Liver (tissue), 9 donors: ENCODE measurements around the gene SEMA4D. TPM values are rescaled to one million over a fixed set of nuclear protein-coding genes. Genes with fewer than 3 reads are reported as not detected.

Source experiments
- DNase-seq: peaks from one replicate; pipeline ENCODE4 v3.0.0-alpha.2; 2017; ENCODE audit warnings: low spot score
- H3K27ac ChIP-seq, 2 donors: one replicate each; pipeline ENCODE4 v1.7.0; 2013; ENCODE audit warnings: inconsistent platforms in 2 of 2, low read length in 2 of 2, control low read depth in 1 of 2, low read depth in 1 of 2, mild to moderate bottlenecking in 1 of 2
- H3K27me3 ChIP-seq, 4 donors: one replicate each; pipeline versions ENCODE4 v1.6.1 to v1.7.0; 2013; ENCODE audit warnings: low read length in 3 of 4, inconsistent platforms in 1 of 4, mild to moderate bottlenecking in 1 of 4, moderate library complexity in 1 of 4; ENCODE audit not compliant: control insufficient read depth in 4 of 4, insufficient read depth in 4 of 4
- H3K36me3 ChIP-seq, 4 donors: one replicate each; pipeline versions ENCODE4 v1.6.1 to v1.7.0; 2013; ENCODE audit warnings: low read length in 3 of 4, mild to moderate bottlenecking in 3 of 4, low read depth in 1 of 4, moderate library complexity in 1 of 4; ENCODE audit not compliant: control insufficient read depth in 4 of 4, insufficient read depth in 3 of 4
- H3K4me1 ChIP-seq, 4 donors: one replicate each; pipeline versions ENCODE4 v1.6.1 to v1.7.0; 2013; ENCODE audit warnings: low read length in 3 of 4, mild to moderate bottlenecking in 3 of 4, moderate library complexity in 1 of 4; ENCODE audit not compliant: control insufficient read depth in 4 of 4, insufficient read depth in 4 of 4
- H3K4me3 ChIP-seq, 3 donors: one replicate each; pipeline versions ENCODE4 v1.6.1 to v1.7.0; 2013; ENCODE audit warnings: low read length in 3 of 3, control low read depth in 1 of 3, low read depth in 1 of 3, mild to moderate bottlenecking in 1 of 3
- H3K9ac ChIP-seq, 2 donors: one replicate each; pipeline ENCODE4 v1.7.0; 2013; ENCODE audit warnings: low read length in 2 of 2, mild to moderate bottlenecking in 2 of 2, moderate library complexity in 2 of 2, control low read depth in 1 of 2, low read depth in 1 of 2
- H3K9me3 ChIP-seq, 4 donors: one replicate each; pipeline versions ENCODE4 v1.6.1 to v1.7.0; 2013; ENCODE audit warnings: low read length in 3 of 4; ENCODE audit not compliant: control insufficient read depth in 4 of 4
- CTCF ChIP-seq: fragments of 150-350 bp; IDR thresholded peaks from 2 replicates; pipeline ENCODE4 v1.5.1; 2017; ENCODE audit warnings: improper control_type of control experiment, low read depth, low read length; ENCODE audit not compliant: missing input control
- EGR1 ChIP-seq, 2 donors: IDR thresholded peaks; 2 replicates each; pipeline ENCODE4 v1.6.1; 2016 to 2018; ENCODE audit warnings: antibody characterized with exemption in 2 of 2, low read depth in 2 of 2
- FOXA1 ChIP-seq: IDR thresholded peaks from 2 replicates; pipeline ENCODE4 v1.6.1; 2016; ENCODE audit warnings: antibody characterized with exemption
- GABPA ChIP-seq, 2 donors: IDR thresholded peaks in 1 of 2; conservative IDR thresholded peaks in 1 of 2; 2 replicates each; pipeline ENCODE4 v1.6.1; 2016; ENCODE audit warnings: antibody characterized with exemption in 2 of 2, mild to moderate bottlenecking in 1 of 2, moderate library complexity in 1 of 2
- JUND ChIP-seq, 2 donors: IDR thresholded peaks; 2 replicates each; pipeline ENCODE4 v1.6.1; 2016; ENCODE audit warnings: antibody characterized with exemption in 2 of 2
- MAX ChIP-seq: IDR thresholded peaks from 2 replicates; pipeline ENCODE4 v1.6.1; 2016; ENCODE audit warnings: antibody characterized with exemption
- NR2F2 ChIP-seq: IDR thresholded peaks from 2 replicates; pipeline ENCODE4 v1.6.1; 2016; ENCODE audit warnings: antibody characterized with exemption
- RAD21 ChIP-seq, 2 donors: IDR thresholded peaks; 2 replicates each; pipeline ENCODE4 v1.6.1; 2016; ENCODE audit warnings: antibody characterized with exemption in 2 of 2, mild to moderate bottlenecking in 2 of 2
- RXRA ChIP-seq, 2 donors: IDR thresholded peaks; 2 replicates each; pipeline ENCODE4 v1.6.1; 2017 to 2018; ENCODE audit warnings: antibody characterized with exemption in 2 of 2, mild to moderate bottlenecking in 1 of 2
- SP1 ChIP-seq: IDR thresholded peaks from 2 replicates; pipeline ENCODE4 v1.6.1; 2018; ENCODE audit warnings: antibody characterized with exemption, mild to moderate bottlenecking
- YY1 ChIP-seq: IDR thresholded peaks from 2 replicates; pipeline ENCODE4 v1.6.1; 2016; ENCODE audit warnings: antibody characterized with exemption, mild to moderate bottlenecking
- WGBS: extraction: QIAGEN DNeasy Blood & Tissue Kit; methylation state at CpG from one replicate; pipeline ENCODE4 v1.1.7; 2013; 5-methylcytosine and 5-hydroxymethylcytosine counted together
- polyA plus RNA-seq, 2 donors: library from polyadenylated mRNA; stranded (reverse) in 1 of 2; unstranded in 1 of 2; fragments of 200-250 nt in 1 of 2; fragments of >200 nt in 1 of 2; fragmentation: Nextera tagmentation in 1 of 2; extraction: Ambion mirVana in 1 of 2; gene quantifications; one replicate each; pipeline versions ENCODE4 v1.2.1 to v1.2.3, GENCODE V29; 2013 to 2015
- total RNA-seq, 2 donors: library from RNA; depleted of rRNA; stranded (reverse); fragments of >200 nt; gene quantifications; one replicate each; pipeline ENCODE4 v1.2.3, GENCODE V29; 2014
- TF ChIP-seq, protein P1 (sequence below): IDR thresholded peaks from 2 replicates; pipeline ENCODE4 v1.6.1; 2016; ENCODE audit warnings: antibody characterized with exemption
- TF ChIP-seq, protein P2 (sequence below): IDR thresholded peaks from 2 replicates; pipeline ENCODE4 v1.6.1; 2016; ENCODE audit warnings: antibody characterized with exemption, mild to moderate bottlenecking
- TF ChIP-seq, protein P3 (sequence below): IDR thresholded peaks from 2 replicates; pipeline ENCODE4 v1.6.1; 2016; ENCODE audit warnings: antibody characterized with exemption
- donor health status: healthy.
- donor health status: healthy.
- donor health status: healthy.
- donor health status: healthy.
- donor health status: healthy.

The SEMA4D gene
- total and polyA plus RNA-seq, 4 donors, result 1.4 to 12.0 (median 4.1) TPM

DNA sequence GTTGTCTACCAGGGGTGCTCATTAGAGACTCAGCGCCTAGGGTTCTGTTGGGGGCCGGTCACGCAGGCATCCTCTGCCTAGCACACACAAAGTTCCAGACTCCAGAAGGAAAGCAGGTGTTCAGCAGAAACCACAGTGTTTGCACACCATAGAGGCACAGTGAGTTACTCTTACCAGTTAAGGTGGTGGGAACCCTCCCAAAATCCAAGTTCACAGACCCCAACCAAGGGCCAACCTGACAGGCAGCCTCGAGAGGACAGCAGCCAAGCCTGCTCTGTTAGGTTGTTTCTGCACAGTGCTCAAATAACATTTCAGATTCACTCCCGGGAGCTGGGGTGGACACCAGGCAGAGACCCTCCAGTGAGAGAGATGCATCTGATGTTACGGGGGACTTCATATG, 143.4 kb downstream of the SEMA4D start:
- Histone ChIP-seq H3K9ac (no peak overlapping the region), H3K9me3 (no peaks in the 10 kb centered on the region), H3K27me3 (no peaks in the 10 kb centered on the region), H3K36me3 (peaks cover 2 to 32% (median 19%) of the 10 kb centered on the region in 4 donors), H3K27ac (no peak overlapping the region), H3K4me1 (peaks cover 22 to 43% (median 33%) of the 10 kb centered on the region in 4 donors), H3K4me3 (no peak overlapping the region)
- no peak for DNase-seq
- WGBS, result 98% methylated on average over 6 of the region's 6 CpGs
- TF ChIP-seq SP1 (no peak), MAX (no peak), EGR1 (IDR thresholded peaks at IDR 0.05; ENCODE audit: low read depth in 2 of 2) (no peak)
- TF ChIP-seq, protein P1, sequence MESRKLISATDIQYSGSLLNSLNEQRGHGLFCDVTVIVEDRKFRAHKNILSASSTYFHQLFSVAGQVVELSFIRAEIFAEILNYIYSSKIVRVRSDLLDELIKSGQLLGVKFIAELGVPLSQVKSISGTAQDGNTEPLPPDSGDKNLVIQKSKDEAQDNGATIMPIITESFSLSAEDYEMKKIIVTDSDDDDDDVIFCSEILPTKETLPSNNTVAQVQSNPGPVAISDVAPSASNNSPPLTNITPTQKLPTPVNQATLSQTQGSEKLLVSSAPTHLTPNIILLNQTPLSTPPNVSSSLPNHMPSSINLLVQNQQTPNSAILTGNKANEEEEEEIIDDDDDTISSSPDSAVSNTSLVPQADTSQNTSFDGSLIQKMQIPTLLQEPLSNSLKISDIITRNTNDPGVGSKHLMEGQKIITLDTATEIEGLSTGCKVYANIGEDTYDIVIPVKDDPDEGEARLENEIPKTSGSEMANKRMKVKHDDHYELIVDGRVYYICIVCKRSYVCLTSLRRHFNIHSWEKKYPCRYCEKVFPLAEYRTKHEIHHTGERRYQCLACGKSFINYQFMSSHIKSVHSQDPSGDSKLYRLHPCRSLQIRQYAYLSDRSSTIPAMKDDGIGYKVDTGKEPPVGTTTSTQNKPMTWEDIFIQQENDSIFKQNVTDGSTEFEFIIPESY, result no peak

DNA sequence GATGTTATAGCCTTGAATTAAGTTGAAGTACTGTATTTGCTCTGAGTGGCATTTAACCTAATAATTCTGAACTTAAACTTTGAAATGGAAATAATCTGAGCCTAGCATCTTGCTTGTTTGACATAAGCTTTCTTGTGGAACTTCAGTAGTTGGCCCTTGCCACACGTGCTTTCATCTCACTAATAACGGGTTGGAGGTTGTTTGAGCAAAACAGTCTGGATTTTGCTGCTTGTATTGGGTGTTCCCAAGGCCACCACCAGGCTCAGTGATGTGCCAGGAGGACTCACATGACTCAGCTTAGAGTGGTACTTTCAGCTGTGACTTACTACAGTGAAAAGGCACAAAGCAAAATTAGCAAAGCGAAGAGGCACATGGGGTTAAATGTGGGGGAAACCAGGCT, 143.9 kb downstream of the SEMA4D start:
- no peak overlapping the region for H3K27ac ChIP-seq
- H3K4me3 ChIP-seq, result no peak overlapping the region
- H3K9me3 ChIP-seq, result no peaks in the 10 kb centered on the region
- peaks cover 2 to 32% (median 20%) of the 10 kb centered on the region in 4 donors for H3K36me3 ChIP-seq
- WGBS, result 74% methylated on average over 3 of the region's 3 CpGs
- no peak overlapping the region for H3K9ac ChIP-seq
- H3K4me1 ChIP-seq, result peaks cover 22 to 43% (median 33%) of the 10 kb centered on the region in 4 donors
- no peaks in the 10 kb centered on the region for H3K27me3 ChIP-seq
- no peak for DNase-seq
- TF ChIP-seq SP1, result no peak
- no peak for TF ChIP-seq MAX
- no peak for TF ChIP-seq NR2F2
- TF ChIP-seq JUND (IDR thresholded peaks at IDR 0.05), result no peak
- no peak for TF ChIP-seq RXRA (IDR thresholded peaks at IDR 0.05)
- no peak for TF ChIP-seq CTCF
- TF ChIP-seq, protein P2, sequence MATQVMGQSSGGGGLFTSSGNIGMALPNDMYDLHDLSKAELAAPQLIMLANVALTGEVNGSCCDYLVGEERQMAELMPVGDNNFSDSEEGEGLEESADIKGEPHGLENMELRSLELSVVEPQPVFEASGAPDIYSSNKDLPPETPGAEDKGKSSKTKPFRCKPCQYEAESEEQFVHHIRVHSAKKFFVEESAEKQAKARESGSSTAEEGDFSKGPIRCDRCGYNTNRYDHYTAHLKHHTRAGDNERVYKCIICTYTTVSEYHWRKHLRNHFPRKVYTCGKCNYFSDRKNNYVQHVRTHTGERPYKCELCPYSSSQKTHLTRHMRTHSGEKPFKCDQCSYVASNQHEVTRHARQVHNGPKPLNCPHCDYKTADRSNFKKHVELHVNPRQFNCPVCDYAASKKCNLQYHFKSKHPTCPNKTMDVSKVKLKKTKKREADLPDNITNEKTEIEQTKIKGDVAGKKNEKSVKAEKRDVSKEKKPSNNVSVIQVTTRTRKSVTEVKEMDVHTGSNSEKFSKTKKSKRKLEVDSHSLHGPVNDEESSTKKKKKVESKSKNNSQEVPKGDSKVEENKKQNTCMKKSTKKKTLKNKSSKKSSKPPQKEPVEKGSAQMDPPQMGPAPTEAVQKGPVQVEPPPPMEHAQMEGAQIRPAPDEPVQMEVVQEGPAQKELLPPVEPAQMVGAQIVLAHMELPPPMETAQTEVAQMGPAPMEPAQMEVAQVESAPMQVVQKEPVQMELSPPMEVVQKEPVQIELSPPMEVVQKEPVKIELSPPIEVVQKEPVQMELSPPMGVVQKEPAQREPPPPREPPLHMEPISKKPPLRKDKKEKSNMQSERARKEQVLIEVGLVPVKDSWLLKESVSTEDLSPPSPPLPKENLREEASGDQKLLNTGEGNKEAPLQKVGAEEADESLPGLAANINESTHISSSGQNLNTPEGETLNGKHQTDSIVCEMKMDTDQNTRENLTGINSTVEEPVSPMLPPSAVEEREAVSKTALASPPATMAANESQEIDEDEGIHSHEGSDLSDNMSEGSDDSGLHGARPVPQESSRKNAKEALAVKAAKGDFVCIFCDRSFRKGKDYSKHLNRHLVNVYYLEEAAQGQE, result no peak
- TF ChIP-seq, protein P3, sequence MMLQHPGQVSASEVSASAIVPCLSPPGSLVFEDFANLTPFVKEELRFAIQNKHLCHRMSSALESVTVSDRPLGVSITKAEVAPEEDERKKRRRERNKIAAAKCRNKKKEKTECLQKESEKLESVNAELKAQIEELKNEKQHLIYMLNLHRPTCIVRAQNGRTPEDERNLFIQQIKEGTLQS, result no peak
- no peak for TF ChIP-seq RAD21 (IDR thresholded peaks at IDR 0.05)
- no peak for TF ChIP-seq YY1
- TF ChIP-seq GABPA (IDR thresholded peaks at IDR 0.05 in 1 of 2, conservative IDR thresholded peaks at IDR 0.05 in 1 of 2), result no peak
- no peak for TF ChIP-seq FOXA1
